CD4-positive, alpha-beta T cell treated with Interleukin-1 beta for 1 hour (primary cell): ENCODE results near the gene PSORS1C2.
"Not testable (repeated sequence)": the region's sequence is repeated elsewhere in the genome, so short reads cannot be mapped to it uniquely, and the experiment has no call there.

Source experiments
- DNase-seq, 2 donors: peaks; one replicate each; pipeline ENCODE4 v3.0.0-alpha.2; 2020 to 2022

Gene PSORS1C2

DNA sequence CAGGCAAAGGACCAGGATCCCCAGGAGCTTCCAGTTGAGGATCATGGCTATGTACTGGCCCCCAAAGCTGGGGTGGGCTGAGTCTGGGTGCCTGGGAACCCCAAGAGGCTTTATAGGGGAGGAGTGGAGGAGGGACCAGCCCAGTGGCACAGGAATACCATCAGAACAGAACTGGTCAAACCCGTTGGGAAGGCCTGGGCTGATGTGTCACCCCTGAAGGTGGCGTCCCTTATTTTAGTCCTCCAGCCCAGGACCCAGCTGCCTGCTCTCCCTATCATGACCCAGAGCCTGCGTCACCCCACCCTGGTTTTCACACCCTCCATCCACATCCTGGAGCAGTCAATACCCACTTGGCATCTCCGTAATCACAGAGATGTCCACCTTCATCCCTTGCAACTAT lies at the start of gene PSORS1C2:
PSORS1C2 (minus strand) TSS at position 85 of the 400 bp plus-strand sequence; CDS start at position 45, 40 bp downstream.
- no peak for DNase-seq

DNA sequence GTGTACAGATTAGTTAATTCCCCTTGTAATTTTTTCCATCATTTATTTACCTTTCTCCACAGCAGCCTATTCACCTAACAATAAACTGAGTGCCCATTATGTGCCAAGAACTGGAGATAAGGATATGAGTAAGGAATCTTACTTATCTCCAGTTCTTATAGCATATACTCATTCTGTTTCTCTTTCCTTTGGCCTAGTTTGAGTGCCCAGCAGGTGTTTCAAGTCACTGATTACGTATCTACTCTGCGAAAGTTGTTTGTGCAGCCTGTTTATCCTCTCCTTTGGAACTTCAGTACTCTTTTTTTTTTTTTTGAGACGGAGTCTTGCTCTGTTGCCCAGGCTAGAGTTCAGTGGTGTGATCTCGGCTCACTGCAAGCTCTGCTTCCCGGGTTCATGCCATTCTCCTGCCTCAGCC lies 48.9 kb upstream of the PSORS1C2 start:
- no peak for DNase-seq

DNA sequence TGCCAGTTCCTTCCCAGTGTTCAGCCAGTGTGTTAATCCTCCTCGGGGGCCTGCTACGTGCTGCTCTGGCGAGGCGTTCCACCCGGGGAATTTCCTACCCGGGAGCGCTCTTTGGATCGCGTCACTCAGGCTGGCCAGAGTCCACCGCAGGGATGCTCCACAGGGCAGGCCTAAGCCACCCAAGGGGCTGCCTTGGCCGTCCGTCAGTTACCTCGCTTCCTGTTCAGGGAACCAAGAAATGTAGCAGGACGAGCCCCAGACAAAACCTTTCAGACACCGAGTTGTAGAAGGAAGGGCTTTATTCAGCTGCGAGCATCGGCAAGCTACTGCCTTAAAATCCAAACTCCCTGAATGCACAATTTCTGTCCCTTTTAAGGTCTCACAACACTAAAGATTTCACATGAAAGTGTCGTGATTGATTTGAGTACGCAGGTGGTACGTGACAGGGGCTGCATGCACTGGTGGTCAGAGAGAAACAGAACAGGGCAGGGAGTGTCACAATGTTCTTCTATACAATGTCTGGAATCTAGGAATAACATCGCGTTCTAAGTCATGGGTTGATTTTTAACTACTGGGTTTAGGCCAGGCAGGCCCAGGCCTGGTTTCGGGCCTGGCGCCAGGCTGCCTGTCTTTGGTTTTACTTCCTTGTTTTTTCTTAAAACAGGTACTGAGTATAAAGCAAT lies 47.3 kb upstream of the PSORS1C2 start:
- DNase-seq, result no peak

DNA sequence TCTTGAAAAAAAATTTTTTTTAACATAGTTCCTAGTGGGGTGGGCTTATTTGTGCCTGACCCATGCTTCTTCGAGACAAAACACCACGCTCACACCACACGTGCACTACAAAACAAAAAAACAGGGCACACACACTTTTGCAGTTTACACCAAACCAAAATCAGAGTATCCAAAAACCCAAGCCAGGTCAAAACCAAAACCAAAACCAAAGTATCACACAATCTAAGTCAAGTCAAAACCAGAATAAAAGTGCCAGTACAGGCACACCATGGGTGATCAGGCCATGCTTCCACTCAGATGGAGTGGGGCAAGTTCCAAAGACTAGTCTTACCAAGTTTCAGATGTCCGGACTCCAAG lies 46.8 kb upstream of the PSORS1C2 start:
- not testable (repeated sequence) for DNase-seq

DNA sequence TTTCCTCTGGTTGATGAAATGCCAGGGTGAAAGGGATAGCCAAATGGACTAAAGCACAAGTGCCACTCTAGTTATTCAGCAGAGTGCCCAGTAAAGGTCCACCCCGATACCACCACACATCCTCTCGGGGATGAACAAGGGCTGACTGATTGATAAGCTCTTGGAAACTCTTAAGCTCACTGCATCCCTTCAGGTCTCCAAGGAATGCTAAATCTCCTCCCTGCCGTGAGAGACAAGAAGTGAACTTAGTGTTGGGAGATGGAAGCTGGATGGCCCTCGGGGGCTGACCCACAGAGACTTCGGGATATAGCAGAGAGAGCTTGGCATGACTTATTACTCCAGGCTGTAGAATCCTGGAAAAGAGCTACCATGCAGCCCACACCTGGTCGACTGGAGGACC lies 45.0 kb upstream of the PSORS1C2 start:
- not testable (repeated sequence) for DNase-seq

DNA sequence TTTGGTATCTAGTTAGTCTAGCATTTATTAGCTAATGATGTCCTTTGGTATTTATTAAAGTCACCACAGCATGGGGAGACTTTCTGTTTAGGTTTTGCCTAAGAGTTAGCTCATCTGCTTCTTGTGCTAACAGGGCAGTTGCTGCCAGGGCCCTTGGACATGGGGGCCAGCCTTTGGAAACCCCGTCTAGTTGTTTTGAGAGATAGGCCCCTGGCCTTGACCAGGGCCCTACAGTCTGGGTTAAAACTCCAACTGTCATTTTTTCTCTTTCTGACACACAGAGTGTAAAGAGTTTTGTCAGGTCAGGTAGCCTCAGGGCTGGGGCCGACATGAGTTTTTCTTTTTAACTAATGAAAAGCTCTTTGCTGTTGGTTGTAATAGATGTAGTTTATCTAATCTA lies 44.4 kb upstream of the PSORS1C2 start:
- not testable (repeated sequence) for DNase-seq

DNA sequence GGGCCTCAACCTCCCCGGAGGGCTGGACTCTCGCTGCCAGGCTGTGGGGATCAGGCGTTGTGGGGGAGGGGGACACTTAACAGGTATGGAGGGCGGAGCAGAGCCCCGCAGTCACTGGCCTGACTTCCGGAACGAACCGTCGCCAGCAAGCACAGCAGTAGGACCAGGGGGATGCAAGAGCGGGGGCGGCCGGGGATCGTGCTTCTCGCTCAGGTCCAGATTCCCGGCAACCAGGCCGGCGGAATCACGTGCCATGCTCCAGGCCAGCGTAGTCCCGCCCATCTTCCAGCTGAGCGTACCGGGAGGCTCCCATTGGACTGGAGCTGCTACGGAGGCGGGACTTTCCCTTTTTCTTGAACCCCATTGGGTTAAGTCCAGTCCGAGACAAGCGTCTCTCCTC lies 41.6 kb upstream of the PSORS1C2 start:
- DNase-seq, result peak; percentile 71 to 81

DNA sequence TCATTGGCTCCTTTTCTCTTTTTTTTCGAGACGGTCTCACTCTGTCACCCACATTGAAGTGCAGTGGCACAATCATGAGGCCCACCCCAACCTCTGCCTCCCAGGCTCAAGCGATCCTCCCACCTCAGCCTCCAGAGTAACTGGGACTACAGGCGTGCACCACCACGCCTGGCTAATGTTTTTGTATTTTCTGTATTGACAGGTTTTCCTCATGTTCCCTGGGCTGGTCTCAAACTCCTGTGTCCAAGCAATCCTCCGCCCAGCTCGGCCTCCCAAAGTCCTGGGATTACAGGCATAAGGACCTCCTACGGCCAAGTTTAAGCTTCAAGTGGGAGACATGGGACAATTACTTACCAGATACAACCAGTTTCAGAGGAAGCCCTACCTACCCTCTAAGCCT lies 41.0 kb upstream of the PSORS1C2 start:
- DNase-seq, result no peak

DNA sequence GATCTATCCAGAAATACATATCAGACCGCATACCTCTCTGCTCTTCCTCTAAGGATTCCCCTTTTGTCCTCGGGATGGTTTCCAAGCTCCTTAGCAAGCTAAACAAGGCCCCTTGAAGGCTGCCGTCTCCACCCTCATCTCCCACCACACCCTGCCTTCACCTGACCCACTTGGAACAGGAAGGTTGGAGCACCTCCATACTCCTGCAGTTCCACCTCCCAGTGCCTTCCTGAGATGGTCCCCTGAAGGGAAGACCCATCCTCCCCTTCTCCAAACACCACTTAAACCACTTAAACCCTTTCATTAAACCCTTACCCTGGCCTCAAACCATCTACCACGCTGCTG lies 40.1 kb upstream of the PSORS1C2 start:
- DNase-seq, result no peak

DNA sequence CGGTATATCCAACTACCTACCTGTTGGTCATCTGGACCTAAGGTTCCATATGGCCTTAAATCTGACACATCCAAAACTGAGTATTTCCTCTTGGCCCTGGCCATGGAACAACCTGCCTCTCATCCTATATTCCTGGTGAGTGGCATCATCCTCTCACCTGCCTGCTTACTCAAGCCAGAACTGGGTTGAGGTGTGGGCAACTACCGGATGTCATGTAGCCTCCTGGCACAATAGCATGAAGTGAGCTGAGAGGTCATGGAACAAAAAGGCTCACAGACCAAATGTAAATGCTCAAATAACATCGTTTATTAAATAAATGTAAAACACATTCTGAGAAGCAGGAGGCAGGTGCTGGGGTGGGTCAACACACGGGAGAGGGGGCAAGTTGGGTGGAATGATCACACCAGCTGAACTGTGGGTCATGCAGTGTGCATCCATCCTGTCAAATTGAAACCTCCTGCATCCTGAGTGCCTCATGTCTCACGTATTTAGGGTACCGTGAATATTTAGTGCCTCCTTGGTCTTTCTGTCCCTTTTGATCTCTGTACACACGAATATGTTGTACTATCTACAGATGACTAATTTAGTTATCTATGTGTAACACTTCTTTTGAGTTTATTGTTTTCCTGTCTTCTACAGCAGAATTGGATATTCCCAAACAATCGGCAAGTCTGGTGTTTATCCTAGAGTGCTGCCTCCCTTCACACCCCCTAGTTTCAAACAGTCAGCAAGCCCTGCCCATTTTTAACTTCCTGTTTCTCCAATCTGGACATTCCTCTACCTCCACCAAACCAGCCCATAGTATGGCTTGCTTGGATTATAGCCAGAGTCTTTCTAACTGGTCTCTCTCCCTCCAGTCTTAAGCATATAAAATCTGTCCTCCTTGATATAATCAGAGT lies 39.5 kb upstream of the PSORS1C2 start:
- DNase-seq, result no peak

DNA sequence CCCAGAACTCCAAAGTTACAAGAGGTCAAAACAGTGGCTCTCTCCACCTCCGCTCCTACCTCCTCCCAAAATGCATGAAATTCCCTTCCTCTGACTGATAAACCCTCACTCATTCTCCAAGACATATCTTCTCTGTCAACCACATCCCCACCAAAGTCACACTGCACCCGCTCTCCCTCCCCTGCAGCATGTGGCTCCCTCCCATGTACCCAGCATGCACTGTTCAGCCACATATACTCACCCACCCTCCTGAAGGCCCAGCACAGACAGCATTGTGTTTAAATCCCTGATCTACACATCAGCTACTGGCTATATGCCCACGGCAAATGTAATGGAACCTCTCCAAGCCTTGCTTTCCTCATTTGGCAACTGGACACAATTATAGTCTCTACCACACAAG lies 37.1 kb upstream of the PSORS1C2 start:
- no peak for DNase-seq

DNA sequence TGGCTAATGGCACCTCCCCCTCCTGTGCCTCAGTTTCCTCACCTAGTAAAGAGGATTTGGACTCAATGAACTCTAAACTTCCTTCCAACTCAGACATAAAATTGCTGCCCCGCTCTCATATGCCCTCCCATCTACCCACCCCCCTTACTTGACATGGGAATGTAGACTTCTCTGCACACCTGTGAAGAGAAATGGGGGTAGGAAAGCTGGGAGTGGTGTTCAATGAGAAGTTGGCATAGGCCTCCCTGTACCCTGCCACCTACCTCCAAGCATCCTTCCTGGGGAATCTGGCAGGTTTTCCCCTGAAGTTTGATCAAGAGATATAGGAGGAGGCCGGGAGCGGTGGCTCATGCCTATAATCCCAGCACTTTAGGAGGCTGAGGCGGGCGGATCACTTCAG lies 35.5 kb upstream of the PSORS1C2 start:
- no peak for DNase-seq

DNA sequence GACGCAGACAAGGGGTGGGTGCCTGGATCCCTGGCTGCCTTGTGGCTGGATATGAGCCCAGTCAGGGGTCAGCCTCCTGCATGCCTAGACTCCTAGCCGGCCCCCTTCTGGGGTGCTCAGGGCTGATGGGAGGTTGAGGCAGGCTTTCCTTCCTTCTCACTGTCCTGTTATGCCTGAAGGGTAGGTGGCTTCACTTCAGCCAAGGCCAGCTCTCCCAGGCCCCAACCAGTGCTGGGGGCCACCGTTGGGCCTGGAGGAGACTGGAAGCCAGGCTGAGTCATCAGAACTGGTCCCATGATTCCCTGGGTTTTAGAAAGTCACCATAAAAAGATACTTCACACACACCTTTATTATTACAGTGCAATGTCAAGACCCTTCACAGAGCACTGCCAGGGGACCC lies 34.5 kb upstream of the PSORS1C2 start:
- no peak for DNase-seq

DNA sequence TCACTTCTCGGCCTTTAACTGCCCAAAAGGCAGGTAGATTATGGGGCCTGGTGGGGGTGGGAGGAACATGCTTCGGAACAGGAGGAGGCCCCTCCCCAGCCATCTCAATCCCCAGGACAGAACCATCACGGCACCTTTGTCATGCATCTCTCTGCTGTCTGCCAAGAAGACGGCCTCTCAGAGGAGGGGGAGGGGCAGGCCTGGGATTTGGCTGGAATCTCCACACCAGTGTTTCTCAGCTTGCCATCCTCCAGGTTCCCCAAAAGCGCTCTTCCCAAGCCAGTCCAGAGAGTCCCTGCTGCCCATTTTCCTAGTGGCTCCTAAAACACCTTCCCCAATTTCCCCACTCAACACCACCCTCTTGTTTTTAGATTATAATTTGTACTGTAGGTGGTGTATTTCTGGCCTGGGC lies 34.1 kb upstream of the PSORS1C2 start:
- DNase-seq, result no peak

DNA sequence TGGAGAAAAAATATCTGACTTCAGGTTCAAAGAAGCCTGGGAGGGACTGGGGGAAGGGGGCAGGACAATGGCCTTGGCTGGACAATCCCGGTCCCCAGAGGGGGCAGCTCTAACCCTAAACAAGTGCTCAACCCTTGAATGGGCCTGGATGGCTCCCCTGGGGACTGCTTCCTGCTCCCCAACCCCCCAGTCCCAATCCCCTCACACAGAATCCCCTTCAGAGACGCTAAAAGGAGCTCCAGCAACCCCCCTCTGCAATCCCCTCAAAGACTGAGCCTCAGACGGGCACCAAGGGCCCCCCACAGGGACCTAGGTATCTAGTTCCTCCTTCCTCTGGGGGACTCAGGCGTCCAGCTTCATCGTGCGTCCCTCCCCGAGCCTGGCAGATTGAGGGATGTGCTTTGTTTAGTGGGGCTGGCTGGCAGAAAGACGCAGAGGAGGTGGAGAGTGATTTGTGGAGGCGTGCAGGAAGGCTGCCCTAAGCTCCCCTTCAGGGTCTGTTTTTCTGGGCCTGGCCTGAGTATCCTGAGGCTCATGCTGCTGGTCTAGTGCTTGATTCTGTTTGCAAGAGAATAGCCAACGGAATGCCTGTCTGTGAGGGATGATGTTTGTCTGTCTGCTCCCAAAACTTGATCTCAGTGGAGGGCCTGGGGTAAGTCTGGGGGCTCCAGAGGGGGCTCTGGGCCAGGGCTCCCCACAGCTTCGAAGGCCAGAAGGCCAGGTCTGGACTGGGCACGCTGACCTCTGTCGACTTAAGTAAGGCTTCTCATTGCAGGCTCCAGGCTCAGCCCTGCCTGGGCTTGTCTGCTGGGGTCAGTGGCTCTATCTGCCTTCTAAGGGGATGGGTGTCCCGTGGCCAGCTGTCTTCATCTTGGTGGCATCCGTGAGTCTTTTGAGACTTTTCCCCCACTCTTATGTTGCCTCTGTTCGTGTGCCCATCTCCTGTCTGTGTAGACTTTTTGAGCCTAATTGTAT lies 33.4 kb upstream of the PSORS1C2 start:
- DNase-seq, result no peak

DNA sequence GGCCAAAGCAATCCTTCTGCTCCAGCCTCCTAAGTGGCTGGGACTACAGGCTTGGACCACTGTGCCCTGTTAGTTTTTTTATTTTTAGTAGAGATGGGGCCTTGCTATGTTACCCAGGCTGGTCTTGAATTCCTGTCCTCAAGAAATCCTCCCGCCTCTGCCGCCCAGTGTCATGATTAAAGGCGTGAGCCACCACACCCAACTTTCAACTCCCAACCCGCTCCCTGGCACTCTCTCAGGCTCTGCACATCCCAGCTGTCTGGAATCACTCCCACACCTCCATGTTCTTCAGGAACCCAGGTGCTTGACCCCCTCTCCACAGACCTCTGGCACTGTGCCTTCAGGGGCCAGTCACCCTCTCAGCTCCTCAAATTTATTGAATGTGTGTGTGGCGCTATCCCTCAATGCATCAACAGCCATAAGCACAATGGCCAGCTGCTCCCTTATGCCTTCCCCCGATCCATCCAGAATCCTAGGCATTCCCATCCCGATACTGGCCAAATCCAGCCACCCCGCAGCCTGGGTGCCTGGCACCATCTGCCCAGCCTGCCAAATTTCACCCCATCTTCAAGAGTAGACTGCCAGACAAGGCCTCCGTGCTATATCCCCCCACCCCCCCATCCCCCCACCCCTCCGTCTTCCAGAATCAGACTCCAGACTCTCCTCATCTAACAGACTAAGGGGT lies 32.3 kb upstream of the PSORS1C2 start:
- no peak for DNase-seq

DNA sequence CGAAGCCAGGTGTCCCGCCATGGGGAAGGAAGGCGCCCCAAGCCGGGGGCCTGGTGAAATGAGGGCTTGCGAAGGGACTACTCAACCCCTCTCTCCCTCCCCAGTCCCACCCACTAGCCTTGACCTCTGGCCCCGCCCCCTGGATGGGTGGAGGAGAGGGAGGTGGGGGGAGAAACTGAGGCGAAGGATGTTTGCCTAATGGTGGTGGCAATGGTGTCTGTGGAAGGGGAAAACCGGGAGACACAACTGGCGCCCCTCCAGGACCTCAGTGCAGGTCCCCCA lies 31.7 kb upstream of the PSORS1C2 start, which contains the start of gene POU5F1:
POU5F1 (minus strand) TSS at position 83 of the 282 bp plus-strand sequence; CDS start at position 21, 62 bp downstream.
- no peak for DNase-seq

DNA sequence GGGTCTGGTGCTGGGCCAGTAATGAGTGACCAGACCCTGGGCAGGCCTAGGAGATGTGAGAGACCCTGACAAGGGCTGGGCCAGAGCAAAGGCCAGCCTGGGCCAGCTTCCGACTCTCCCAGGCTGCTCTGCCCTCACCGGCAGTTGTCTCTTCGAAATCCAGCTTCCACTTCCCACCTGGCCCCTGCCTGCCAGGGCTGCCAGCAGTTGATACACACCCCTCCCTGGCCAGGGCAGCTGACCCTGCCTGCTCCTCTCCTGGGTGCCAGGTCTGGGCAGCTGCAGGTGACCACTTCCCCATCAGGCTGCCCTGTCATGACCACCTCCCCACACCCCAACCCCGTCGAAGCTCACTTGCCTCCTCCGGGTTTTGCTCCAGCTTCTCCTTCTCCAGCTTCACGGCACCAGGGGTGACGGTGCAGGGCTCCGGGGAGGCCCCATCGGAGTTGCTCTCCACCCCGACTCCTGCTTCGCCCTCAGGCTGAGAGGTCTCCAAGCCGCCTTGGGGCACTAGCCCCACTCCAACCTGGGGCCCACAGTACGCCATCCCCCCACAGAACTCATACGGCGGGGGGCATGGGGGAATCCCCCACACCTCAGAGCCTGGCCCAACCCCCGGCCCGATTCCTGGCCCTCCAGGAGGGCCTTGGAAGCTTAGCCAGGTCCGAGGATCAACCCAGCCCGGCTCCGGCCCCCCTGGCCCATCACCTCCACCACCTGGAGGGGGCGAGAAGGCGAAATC lies 31.2 kb upstream of the PSORS1C2 start:
- DNase-seq, result not testable (repeated sequence)

DNA sequence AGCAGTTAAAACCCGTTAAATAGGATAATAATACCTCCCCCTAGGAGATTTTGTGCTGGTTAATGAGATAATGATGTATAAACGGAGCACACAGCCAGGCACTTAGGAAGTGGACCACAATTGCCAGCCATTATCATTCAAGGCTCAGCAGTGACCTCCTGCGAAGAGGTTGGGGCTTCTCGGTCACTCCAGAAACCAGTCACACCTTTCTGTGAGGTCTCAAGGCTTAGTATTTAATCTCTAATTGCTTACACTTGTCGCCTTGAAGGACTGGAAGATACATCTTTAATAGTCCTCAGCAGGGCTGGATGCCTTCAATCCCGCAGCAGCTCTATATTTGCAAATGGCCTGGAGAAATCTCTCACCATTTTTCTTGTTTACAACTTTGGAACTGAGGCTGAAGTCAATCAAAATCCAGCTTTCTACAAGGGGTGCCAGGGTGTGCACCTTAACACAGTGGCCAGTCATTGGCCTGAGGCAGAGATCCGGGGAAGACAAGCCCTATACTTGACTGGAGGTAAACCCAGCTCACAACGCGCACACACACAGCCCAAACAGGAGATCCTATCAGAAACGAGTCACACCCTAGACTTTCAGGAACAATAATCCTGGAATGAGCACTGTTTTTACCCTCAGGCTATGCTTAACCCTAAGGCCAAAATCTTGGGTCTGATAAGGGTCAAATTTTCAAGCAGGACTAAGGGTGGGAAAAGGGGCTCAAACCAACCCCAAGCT lies 30.4 kb upstream of the PSORS1C2 start:
- no peak for DNase-seq

DNA sequence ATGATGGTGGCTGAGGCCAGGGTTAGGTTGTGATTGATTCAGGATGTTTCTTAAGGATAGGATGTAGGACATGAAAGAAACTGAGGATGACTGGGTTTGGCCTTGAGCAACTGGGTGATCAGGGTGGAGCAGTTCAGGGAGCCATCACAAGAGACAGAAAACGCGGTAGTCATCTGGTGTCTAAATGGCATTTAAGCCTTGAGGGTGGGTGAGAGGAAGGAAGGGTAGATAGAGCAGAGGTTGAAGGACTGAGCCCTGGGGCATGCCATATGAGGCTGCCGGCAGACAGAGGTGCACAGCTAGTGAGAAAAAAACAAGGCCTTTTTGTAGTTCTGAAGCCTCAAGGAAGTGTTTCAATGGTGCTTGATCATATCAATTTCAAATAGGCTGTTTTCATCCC lies 29.7 kb upstream of the PSORS1C2 start:
- DNase-seq, result no peak

DNA sequence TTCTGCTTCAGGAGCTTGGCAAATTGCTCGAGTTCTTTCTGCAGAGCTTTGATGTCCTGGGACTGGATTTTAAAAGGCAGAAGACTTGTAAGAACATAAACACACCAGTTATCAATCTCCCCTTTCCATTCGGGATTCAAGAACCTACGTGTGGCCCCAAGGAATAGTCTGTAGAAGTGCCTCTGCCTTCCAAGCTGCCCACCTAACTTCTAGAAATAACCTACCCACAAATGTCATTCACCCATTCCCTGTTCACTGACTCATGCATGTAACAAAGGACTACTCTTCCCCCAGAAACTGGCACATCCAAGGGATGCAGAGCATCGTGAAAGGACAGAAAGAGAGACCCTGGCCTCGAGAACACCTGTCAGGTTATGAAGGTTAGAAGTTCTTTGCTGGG lies 27.1 kb upstream of the PSORS1C2 start:
- DNase-seq, result no peak
